Measurements from ENCODE around the gene CELF2. TPM values are rescaled to one million over a fixed set of nuclear protein-coding genes. Genes with fewer than 3 reads are reported as not detected.

The CELF2 gene
- total RNA-seq, 1 experiment from 2014 or later: 0.07 TPM

DNA sequence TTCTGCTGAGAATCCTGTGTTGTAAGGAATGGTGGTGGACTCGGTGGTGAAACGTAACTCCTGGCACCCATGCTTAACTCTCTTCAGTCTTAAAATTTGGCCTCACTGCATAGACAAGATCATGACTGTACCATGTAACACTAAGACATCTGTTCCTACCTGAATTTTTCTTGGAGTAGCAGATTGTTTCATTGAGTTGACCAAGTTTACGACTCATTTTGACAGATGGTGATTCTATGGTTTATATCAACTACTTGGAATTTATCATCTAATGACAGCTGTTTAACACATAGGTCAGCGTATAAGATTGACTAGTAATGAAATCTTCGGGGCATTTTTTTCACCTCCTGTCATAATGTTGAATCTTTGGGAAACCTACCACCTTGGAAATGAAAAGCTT, 184.2 kb downstream of the CELF2 start:
- no peak for DNase-seq (ENCODE audit: unreplicated experiment)
- CTCF ChIA-PET: interaction anchor here (0.8 kb wide), 1 partner anchor 36 kb away, joined by 3 read pairs; no protein-coding TSS in a partner anchor
- H3K4me1 Mint-ChIP-seq (ENCODE audit: insufficient read depth, unreplicated experiment): no peaks in the 10 kb centered on the region
- no peak overlapping the region for H3K4me3 Mint-ChIP-seq (ENCODE audit: unreplicated experiment)
- POLR2A ChIA-PET: no interaction called here
- H3K27ac Mint-ChIP-seq (ENCODE audit: low read depth, unreplicated experiment): no peak overlapping the region
- H3K36me3 Mint-ChIP-seq (ENCODE audit: insufficient read depth, unreplicated experiment): no peaks in the 10 kb centered on the region
- no TSS peak for BruUV-seq (replicated peaks)
- no peak for TF ChIP-seq CTCF (IDR thresholded peaks at IDR 0.05; ENCODE audit: unreplicated experiment)
- intact Hi-C loops (cut with micrococcal nuclease): no loop called here
- no peaks in the 10 kb centered on the region for H3K9me3 Mint-ChIP-seq (ENCODE audit: unreplicated experiment)
- H3K27me3 Mint-ChIP-seq (ENCODE audit: insufficient read depth, unreplicated experiment): peaks cover 4% of the 10 kb centered on the region

GRCh38 chr10:11204351-11204942, 186.8 kb downstream of the CELF2 start:
- no peak for TF ChIP-seq CTCF (IDR thresholded peaks at IDR 0.05; ENCODE audit: unreplicated experiment)
- POLR2A ChIA-PET: no interaction called here
- no TSS peak for BruUV-seq (replicated peaks)
- Mint-ChIP-seq H3K27ac (ENCODE audit: low read depth, unreplicated experiment) (no peak overlapping the region), H3K4me3 (ENCODE audit: unreplicated experiment) (no peak overlapping the region), H3K4me1 (ENCODE audit: insufficient read depth, unreplicated experiment) (no peaks in the 10 kb centered on the region), H3K27me3 (ENCODE audit: insufficient read depth, unreplicated experiment) (no peaks in the 10 kb centered on the region), H3K9me3 (ENCODE audit: unreplicated experiment) (no peaks in the 10 kb centered on the region), H3K36me3 (ENCODE audit: insufficient read depth, unreplicated experiment) (no peaks in the 10 kb centered on the region)
- intact Hi-C loops (cut with micrococcal nuclease): no loop called here
- CTCF ChIA-PET: interaction anchor here (0.5 kb wide), 1 partner anchor 21 kb away, joined by 3 read pairs; no protein-coding TSS in a partner anchor
- no peak for DNase-seq (ENCODE audit: unreplicated experiment)

DNA sequence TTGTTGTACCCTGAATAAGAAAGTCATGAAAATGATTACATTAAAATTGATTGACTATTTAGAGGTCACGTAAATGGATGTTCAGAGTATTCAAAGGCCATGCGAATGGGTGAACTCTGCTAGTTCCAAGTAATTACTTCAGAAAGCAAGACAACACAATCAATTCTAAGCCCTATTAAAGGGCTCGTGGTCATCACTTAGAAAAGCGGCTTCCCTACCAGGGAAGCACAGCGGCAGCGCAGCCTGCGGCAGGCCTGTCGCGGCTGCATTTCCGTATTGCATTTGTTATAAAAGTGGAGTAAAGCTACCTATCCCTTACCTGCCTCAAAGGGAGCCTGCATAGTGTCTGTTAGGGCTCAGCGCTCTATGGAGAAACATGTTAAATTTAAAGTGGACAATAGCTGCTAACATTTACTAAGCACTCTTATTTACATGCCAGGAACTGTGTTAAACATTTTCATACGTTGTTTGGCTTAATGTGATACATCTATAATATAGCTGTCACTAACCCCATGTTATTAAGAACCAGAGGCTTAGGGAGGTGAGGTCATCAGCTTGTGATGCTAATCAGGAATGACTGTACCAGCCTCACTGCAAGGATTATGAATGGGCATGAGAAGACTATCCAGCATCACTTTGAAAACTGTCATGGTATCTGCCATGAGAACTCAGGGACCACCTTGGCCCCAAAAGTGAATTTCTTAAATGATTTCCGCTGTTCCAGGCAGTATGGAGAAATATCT, 187.5 kb downstream of the CELF2 start:
- Mint-ChIP-seq H3K4me3 (ENCODE audit: unreplicated experiment) (no peak overlapping the region), H3K27ac (ENCODE audit: low read depth, unreplicated experiment) (no peak overlapping the region), H3K4me1 (ENCODE audit: insufficient read depth, unreplicated experiment) (no peaks in the 10 kb centered on the region), H3K27me3 (ENCODE audit: insufficient read depth, unreplicated experiment) (no peaks in the 10 kb centered on the region), H3K9me3 (ENCODE audit: unreplicated experiment) (no peaks in the 10 kb centered on the region), H3K36me3 (ENCODE audit: insufficient read depth, unreplicated experiment) (no peaks in the 10 kb centered on the region)
- TF ChIP-seq CTCF (IDR thresholded peaks at IDR 0.05; ENCODE audit: unreplicated experiment): no peak
- DNase-seq (ENCODE audit: unreplicated experiment): no peak
- BruUV-seq (replicated peaks): no TSS peak
- CTCF ChIA-PET: interaction anchor here (0.5 kb wide), 1 partner anchor 21 kb away, joined by 3 read pairs; no protein-coding TSS in a partner anchor
- intact Hi-C loops (cut with micrococcal nuclease): no loop called here
- POLR2A ChIA-PET: no interaction called here

DNA sequence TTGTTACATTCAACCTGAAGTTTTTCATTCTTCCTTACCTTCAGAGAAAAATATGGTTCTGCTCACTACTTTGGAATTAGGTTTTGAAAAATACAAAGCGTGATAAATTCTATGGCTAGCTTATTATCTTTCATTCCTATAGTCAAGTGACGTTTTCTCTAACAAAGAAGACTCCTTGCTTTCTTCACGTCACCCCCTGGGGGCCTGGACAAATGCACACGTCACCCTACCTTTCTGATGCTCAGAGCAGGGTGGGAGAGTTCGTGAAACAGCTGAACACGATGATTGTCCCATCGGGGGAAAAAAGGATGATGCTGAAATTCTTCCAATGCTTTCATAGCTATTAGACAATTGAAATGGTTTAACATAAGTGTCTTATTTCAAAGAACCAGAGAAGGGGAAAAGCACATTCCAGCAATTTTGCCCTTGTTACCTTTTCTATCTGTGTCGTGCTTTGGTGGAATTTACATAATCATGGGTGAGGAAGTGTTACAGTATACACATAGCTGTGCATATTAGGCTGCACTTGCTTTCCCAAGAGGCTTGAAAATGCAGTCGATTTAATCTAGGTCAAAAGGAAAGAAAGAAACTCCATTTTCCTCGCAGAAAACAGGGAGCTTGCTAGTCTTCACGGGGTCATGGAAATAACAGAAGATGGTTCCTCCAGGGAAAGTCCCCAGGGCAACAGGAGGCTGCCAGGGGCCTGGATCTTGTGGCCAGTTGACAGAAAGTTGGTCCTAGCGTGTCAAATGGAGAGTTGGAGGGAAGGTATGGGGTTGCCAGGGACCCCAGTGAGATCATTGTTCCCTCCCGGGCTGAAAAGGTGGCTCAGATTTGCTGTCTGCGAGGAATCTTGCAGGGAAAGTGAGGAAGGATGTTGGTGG, 189.2 kb downstream of the CELF2 start:
- no peaks in the 10 kb centered on the region for H3K9me3 Mint-ChIP-seq (ENCODE audit: unreplicated experiment)
- no peak overlapping the region for H3K27ac Mint-ChIP-seq (ENCODE audit: low read depth, unreplicated experiment)
- DNase-seq (ENCODE audit: unreplicated experiment): no peak
- H3K4me1 Mint-ChIP-seq (ENCODE audit: insufficient read depth, unreplicated experiment): no peaks in the 10 kb centered on the region
- ChIA-PET CTCF (interaction anchor here (0.6 kb wide), 1 partner anchor 1865 kb away, joined by 3 read pairs; no protein-coding TSS in a partner anchor), POLR2A (no interaction called here)
- intact Hi-C loops (cut with micrococcal nuclease): no loop called here
- H3K36me3 Mint-ChIP-seq (ENCODE audit: insufficient read depth, unreplicated experiment): no peaks in the 10 kb centered on the region
- no TSS peak for BruUV-seq (replicated peaks)
- no peaks in the 10 kb centered on the region for H3K27me3 Mint-ChIP-seq (ENCODE audit: insufficient read depth, unreplicated experiment)
- TF ChIP-seq CTCF (IDR thresholded peaks at IDR 0.05; ENCODE audit: unreplicated experiment): no peak
- H3K4me3 Mint-ChIP-seq (ENCODE audit: unreplicated experiment): no peak overlapping the region

Measured in MCF 10A (cell line).